GM12878 (cell line): Measurements from ENCODE around the gene C1R. TPM values are rescaled to one million over a fixed set of nuclear protein-coding genes. Genes with fewer than 3 reads are reported as not detected.
A peak's percentile ranks its signal among the peaks of the same experiment; 100 is the strongest.

Experiments used
- ATAC-seq: fragments of 200-7000 bp; cut with Tn5 transposase; 3 replicates; pipeline ENCODE4 v1.9.1; 2020; ENCODE audit warnings: mild to moderate bottlenecking, moderate library complexity
- BruUV-seq: library from RNA; stranded (reverse); fragments of 400-500 nt; replicated peaks from 2 replicates; lab custom pipeline; 2021; lab: Mats Ljungman, UMichigan
- CTCF ChIA-PET: fragments of 300-600 bp; sonication (Branson Sonifier 250); formaldehyde crosslinking; extraction: SDS; loops from one replicate; lab custom pipeline; 2021; ENCODE audit warnings: inconsistent platforms; lab: Yijun Ruan, JAX
- POLR2A ChIA-PET: fragments of 350-600 bp; formaldehyde crosslinking; extraction: SDS; loops from one replicate; lab custom pipeline; 2021; ENCODE audit warnings: inconsistent platforms; lab: Charles Lee
- RAD21 ChIA-PET: fragments of 300-600 bp; sonication (Branson Sonifier 250); formaldehyde crosslinking; loops from one replicate; lab custom pipeline; 2023; ENCODE audit warnings: antibody characterized with exemption; ENCODE audit not compliant: unreplicated experiment; lab: Charles Lee
- SMC1A ChIA-PET: fragments of 300-600 bp; sonication (Branson Sonifier 250); formaldehyde crosslinking; loops from one replicate; lab custom pipeline; 2023; ENCODE audit not compliant: unreplicated experiment, uncharacterized antibody; lab: Charles Lee
- DNase-seq: peaks from one replicate; pipeline ENCODE4 v3.0.0-alpha.2; 2011; ENCODE audit warnings: low read depth, low spot score
- FAIRE-seq: peaks from 3 replicates; lab custom pipeline; 2011; peaks lifted over from hg19 to GRCh38; lab: Jason Lieb, UNC
- H2AFZ ChIP-seq: 2 replicates; pipeline ENCODE4 v1.6.0; 2011; ENCODE audit warnings: low read depth, low read length, control low read depth; ENCODE audit not compliant: control insufficient read depth
- H3K27ac ChIP-seq: 2 replicates; pipeline ENCODE4 v1.5.1; 2011; ENCODE audit warnings: control low read depth; ENCODE audit not compliant: control insufficient read depth, insufficient read depth
- H3K27me3 ChIP-seq, 2 experiments: replicated peaks in 1 of 2; 2 replicates each; pipeline versions ENCODE4 v1.6.0 to v1.6.1; 2011; ENCODE audit warnings: low read length in 1 of 2; ENCODE audit not compliant: control insufficient read depth in 2 of 2, insufficient read depth in 2 of 2
- H3K36me3 ChIP-seq, 2 experiments: 2 replicates each; pipeline ENCODE4 v1.5.1; 2011; ENCODE audit warnings: low read length in 1 of 2; ENCODE audit not compliant: control insufficient read depth in 2 of 2, insufficient read depth in 2 of 2
- H3K4me1 ChIP-seq: 2 replicates; pipeline ENCODE4 v1.6.1; 2011; ENCODE audit warnings: mild to moderate bottlenecking, low read length, moderate library complexity, mixed read lengths; ENCODE audit not compliant: control insufficient read depth, insufficient read depth
- H3K4me2 ChIP-seq: 2 replicates; pipeline ENCODE4 v1.6.0; 2011; ENCODE audit warnings: control low read depth; ENCODE audit not compliant: control insufficient read depth, insufficient read depth
- H3K4me3 ChIP-seq: fragments of 200-600 bp; sonication (generic); 2 replicates; pipeline ENCODE4 v1.5.1; 2016
- H3K79me2 ChIP-seq: 2 replicates; pipeline ENCODE4 v1.6.0; 2011; ENCODE audit warnings: low read length; ENCODE audit not compliant: control insufficient read depth, insufficient read depth
- H3K9ac ChIP-seq: 2 replicates; pipeline ENCODE4 v1.8.0; 2011; ENCODE audit warnings: low read length, control low read depth, mixed read lengths; ENCODE audit not compliant: control insufficient read depth, insufficient read depth
- H3K9me3 ChIP-seq: replicated peaks from 3 replicates; pipeline ENCODE4 v1.5.1; 2011; ENCODE audit warnings: mild to moderate bottlenecking, low read length; ENCODE audit not compliant: control insufficient read depth, insufficient read depth
- H4K20me1 ChIP-seq: 2 replicates; pipeline ENCODE4 v1.6.0; 2011; ENCODE audit not compliant: control insufficient read depth, insufficient read depth
- EED ChIP-seq: sonication (generic); IDR thresholded peaks from 2 replicates; pipeline ENCODE4 v1.6.1; 2016; ENCODE audit warnings: antibody characterized with exemption, low read depth
- EGR1 ChIP-seq, 2 experiments: IDR thresholded peaks; 1 replicate in 1 of 2; 2 replicates in 1 of 2; pipeline ENCODE4 v1.6.1; 2011 to 2012; ENCODE audit warnings: low read depth in 2 of 2, low read length in 2 of 2, borderline replicate concordance in 1 of 2, mild to moderate bottlenecking in 1 of 2, moderate library complexity in 1 of 2
- FOXK2 ChIP-seq: fragments of 450-650 bp; IDR thresholded peaks from 2 replicates; pipeline ENCODE4 v1.6.1; 2017; ENCODE audit warnings: mild to moderate bottlenecking, moderate library complexity
- FOXM1 ChIP-seq: IDR thresholded peaks from 2 replicates; pipeline ENCODE4 v1.6.1; 2012; ENCODE audit warnings: low read depth, mild to moderate bottlenecking, inconsistent platforms, low read length, moderate library complexity
- MTA2 ChIP-seq: fragments of 450-650 bp; IDR thresholded peaks from 2 replicates; pipeline ENCODE4 v1.6.1; 2016; ENCODE audit warnings: low read depth, mild to moderate bottlenecking, moderate library complexity
- NFIC ChIP-seq: IDR thresholded peaks from 2 replicates; pipeline ENCODE4 v1.6.1; 2012; ENCODE audit warnings: low read depth, mild to moderate bottlenecking, inconsistent platforms, low read length, moderate library complexity
- POU2F2 ChIP-seq: IDR thresholded peaks from 3 replicates; pipeline ENCODE4 v1.6.1; 2011; ENCODE audit warnings: low read depth, mild to moderate bottlenecking, low read length, borderline replicate concordance
- SMAD5 ChIP-seq: IDR thresholded peaks from 2 replicates; pipeline ENCODE4 v1.6.1; 2016; ENCODE audit warnings: antibody characterized with exemption, low read depth
- ZBED1 ChIP-seq: IDR thresholded peaks from 2 replicates; pipeline ENCODE4 v1.6.1; 2016; ENCODE audit warnings: borderline replicate concordance
- WGBS: methylation state at CpG from one replicate; pipeline ENCODE4 v1.1.6; 2016; ENCODE audit warnings: low lambda C conversion rate; ENCODE audit not compliant: insufficient replicate concordance, insufficient coverage; ENCODE audit errors: missing lambda C conversion rate; 5-methylcytosine and 5-hydroxymethylcytosine counted together
- in situ Hi-C: fragments of 300-500 bp; cut with MboI; formaldehyde crosslinking; loops from 9 replicates; pipeline ENCODE4 v1.14.3; 2018; ENCODE audit warnings: mixed read lengths
- intact Hi-C: fragments of 100-400 bp; cut with micrococcal nuclease; formaldehyde crosslinking; loops from one replicate; pipeline ENCODE4 v1.14.2; 2022; ENCODE audit not compliant: unreplicated experiment
- polyA plus RNA-seq, 11 experiments: library from polyadenylated mRNA; depleted of rRNA in 4 of 11; unstranded in 6 of 11; stranded (reverse) in 5 of 11; fragments of >200 nt; fragmentation: Nextera tagmentation in 4 of 11; fragmentation: Illumina TruSeq in 1 of 11; extraction: Ambion mirVana in 4 of 11; extraction: Trizol in 1 of 11; gene quantifications; 1 replicate in 1 of 11; 2 replicates in 10 of 11; pipeline versions ENCODE4 v1.2.1 to v1.2.3, GENCODE V29; 2011 to 2016; ENCODE audit warnings: inconsistent platforms in 2 of 11, missing spikeins in 2 of 11, low read depth in 1 of 11
- total RNA-seq, 4 experiments: library from RNA; depleted of rRNA in 3 of 4; stranded (reverse); fragments of >200 nt in 3 of 4; fragmentation: Illumina TruSeq in 1 of 4; extraction: Trizol in 1 of 4; gene quantifications; 2 replicates each; pipeline versions ENCODE4 v1.2.1 to v1.2.3, GENCODE V29; 2013 to 2021
- TF ChIP-seq, protein P1 (sequence below): fragments of 150-350 bp; IDR thresholded peaks from 2 replicates; pipeline ENCODE4 v1.6.1; 2014; ENCODE audit warnings: mild to moderate bottlenecking, low read depth, low read length
- TF ChIP-seq, protein P2 (sequence below): IDR thresholded peaks from 2 replicates; pipeline ENCODE4 v1.6.1; 2011; ENCODE audit warnings: low read depth, low read length, improper control_type of control experiment, borderline replicate concordance
- TF ChIP-seq, protein P3 (sequence below): fragments of 450-650 bp; IDR thresholded peaks from 2 replicates; pipeline ENCODE4 v1.6.1; 2017; ENCODE audit warnings: low read depth, mild to moderate bottlenecking, moderate library complexity
- TF ChIP-seq, protein P4 (sequence below), 3 experiments: IDR thresholded peaks in 2 of 3; conservative IDR thresholded peaks in 1 of 3; 2 replicates each; pipeline ENCODE4 v1.5.1; 2011; ENCODE audit warnings: low read depth in 3 of 3, low read length in 3 of 3, mild to moderate bottlenecking in 3 of 3, control low read depth in 2 of 3, moderate library complexity in 2 of 3, inconsistent platforms in 1 of 3, mixed read lengths in 1 of 3; ENCODE audit not compliant: control insufficient read depth in 2 of 3, insufficient read depth in 1 of 3; ENCODE audit errors: extremely low read depth in 1 of 3
- TF ChIP-seq, protein P5 (sequence below): fragments of 450-650 bp; formaldehyde crosslinking; IDR thresholded peaks from 2 replicates; pipeline ENCODE4 v1.4.0; 2022; ENCODE audit warnings: mild to moderate bottlenecking, moderate library complexity

Gene C1R
- total and polyA plus RNA-seq, 10 of the 15 experiments (the other 5 are each of a cell fraction or from before 2014, with no cell fraction given): 0.31 to 1.9 (median 0.96) TPM; not detected in 1

DNA sequence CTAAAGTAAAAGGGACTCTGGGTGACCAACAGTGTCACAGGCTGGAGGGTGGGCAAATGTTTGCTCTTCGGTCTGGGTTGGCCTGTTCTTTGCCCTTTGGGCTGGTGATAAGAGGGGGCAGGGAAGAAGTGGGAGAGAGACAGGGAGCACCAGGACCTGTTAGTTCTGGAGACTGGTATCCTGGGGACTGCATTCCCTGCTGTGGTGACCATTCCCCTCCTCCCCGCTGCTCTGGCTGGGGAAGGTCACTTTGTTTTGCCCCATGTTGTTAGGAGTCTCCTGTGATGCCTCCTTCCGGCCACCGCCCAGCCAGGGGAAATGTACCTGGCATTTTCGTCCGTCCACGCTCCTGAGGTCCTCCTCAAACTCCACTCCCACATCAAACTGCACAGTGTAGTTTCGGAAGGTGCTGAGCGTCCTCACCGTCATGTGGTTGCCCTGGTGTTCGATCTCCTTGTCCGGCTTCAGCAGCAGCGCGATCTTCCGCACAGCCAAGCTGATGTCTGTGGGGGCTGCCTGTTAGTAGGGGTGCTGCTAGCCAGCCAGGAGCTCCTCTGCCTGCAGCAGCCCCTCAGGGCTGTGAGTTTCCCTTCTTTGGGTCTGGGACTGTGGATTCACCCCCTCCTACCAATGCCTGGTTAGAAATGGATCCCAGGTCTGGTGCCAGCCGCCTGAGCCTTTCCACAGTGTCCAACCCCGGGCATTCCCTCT is 35.8 kb upstream of the C1R start:
- no peaks in the 10 kb centered on the region for H3K9me3 ChIP-seq
- ChIA-PET POLR2A (no interaction called here), SMC1A (no interaction called here), CTCF (no interaction called here), RAD21 (no interaction called here)
- 93% methylated on average over 17 of the region's 17 CpGs for WGBS
- H2AFZ ChIP-seq: no peak overlapping the region
- in situ Hi-C loops: no loop called here
- no peak overlapping the region for H3K4me2 ChIP-seq
- no peaks in the 10 kb centered on the region for H4K20me1 ChIP-seq
- no peaks in the 10 kb centered on the region for H3K27me3 ChIP-seq
- ATAC-seq (no peak), FAIRE-seq (no peak), DNase-seq (no peak)
- H3K36me3 ChIP-seq: no peaks in the 10 kb centered on the region; a peak in 2 of 4 replicates
- BruUV-seq: TSS peak; percentile 51
- no peak overlapping the region for H3K4me3 ChIP-seq
- H3K79me2 ChIP-seq: no peaks in the 10 kb centered on the region
- no peak overlapping the region for H3K9ac ChIP-seq
- H3K27ac ChIP-seq: no peak overlapping the region
- intact Hi-C loops: no loop called here
- peaks cover 13% of the 10 kb centered on the region for H3K4me1 ChIP-seq
- TF ChIP-seq POU2F2 (no peak), FOXK2 (no peak), EGR1 (IDR thresholded peaks at IDR 0.05; ENCODE audit: borderline replicate concordance in 1 of 2, low read depth in 2 of 2, low read length in 2 of 2) (no peak), EED (no peak), SMAD5 (no peak), MTA2 (no peak), FOXM1 (no peak), ZBED1 (no peak), NFIC (no peak)
- TF ChIP-seq, protein P1, sequence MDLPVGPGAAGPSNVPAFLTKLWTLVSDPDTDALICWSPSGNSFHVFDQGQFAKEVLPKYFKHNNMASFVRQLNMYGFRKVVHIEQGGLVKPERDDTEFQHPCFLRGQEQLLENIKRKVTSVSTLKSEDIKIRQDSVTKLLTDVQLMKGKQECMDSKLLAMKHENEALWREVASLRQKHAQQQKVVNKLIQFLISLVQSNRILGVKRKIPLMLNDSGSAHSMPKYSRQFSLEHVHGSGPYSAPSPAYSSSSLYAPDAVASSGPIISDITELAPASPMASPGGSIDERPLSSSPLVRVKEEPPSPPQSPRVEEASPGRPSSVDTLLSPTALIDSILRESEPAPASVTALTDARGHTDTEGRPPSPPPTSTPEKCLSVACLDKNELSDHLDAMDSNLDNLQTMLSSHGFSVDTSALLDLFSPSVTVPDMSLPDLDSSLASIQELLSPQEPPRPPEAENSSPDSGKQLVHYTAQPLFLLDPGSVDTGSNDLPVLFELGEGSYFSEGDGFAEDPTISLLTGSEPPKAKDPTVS: no peak
- TF ChIP-seq, protein P2, sequence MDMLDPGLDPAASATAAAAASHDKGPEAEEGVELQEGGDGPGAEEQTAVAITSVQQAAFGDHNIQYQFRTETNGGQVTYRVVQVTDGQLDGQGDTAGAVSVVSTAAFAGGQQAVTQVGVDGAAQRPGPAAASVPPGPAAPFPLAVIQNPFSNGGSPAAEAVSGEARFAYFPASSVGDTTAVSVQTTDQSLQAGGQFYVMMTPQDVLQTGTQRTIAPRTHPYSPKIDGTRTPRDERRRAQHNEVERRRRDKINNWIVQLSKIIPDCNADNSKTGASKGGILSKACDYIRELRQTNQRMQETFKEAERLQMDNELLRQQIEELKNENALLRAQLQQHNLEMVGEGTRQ: no peak
- TF ChIP-seq, protein P3, sequence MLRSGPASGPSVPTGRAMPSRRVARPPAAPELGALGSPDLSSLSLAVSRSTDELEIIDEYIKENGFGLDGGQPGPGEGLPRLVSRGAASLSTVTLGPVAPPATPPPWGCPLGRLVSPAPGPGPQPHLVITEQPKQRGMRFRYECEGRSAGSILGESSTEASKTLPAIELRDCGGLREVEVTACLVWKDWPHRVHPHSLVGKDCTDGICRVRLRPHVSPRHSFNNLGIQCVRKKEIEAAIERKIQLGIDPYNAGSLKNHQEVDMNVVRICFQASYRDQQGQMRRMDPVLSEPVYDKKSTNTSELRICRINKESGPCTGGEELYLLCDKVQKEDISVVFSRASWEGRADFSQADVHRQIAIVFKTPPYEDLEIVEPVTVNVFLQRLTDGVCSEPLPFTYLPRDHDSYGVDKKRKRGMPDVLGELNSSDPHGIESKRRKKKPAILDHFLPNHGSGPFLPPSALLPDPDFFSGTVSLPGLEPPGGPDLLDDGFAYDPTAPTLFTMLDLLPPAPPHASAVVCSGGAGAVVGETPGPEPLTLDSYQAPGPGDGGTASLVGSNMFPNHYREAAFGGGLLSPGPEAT: no peak
- TF ChIP-seq, protein P4, sequence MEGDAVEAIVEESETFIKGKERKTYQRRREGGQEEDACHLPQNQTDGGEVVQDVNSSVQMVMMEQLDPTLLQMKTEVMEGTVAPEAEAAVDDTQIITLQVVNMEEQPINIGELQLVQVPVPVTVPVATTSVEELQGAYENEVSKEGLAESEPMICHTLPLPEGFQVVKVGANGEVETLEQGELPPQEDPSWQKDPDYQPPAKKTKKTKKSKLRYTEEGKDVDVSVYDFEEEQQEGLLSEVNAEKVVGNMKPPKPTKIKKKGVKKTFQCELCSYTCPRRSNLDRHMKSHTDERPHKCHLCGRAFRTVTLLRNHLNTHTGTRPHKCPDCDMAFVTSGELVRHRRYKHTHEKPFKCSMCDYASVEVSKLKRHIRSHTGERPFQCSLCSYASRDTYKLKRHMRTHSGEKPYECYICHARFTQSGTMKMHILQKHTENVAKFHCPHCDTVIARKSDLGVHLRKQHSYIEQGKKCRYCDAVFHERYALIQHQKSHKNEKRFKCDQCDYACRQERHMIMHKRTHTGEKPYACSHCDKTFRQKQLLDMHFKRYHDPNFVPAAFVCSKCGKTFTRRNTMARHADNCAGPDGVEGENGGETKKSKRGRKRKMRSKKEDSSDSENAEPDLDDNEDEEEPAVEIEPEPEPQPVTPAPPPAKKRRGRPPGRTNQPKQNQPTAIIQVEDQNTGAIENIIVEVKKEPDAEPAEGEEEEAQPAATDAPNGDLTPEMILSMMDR (IDR thresholded peaks at IDR 0.05 in 2 of 3, conservative IDR thresholded peaks at IDR 0.05 in 1 of 3; ENCODE audit: control insufficient read depth in 2 of 3, extremely low read depth in 1 of 3, insufficient read depth in 1 of 3, low read depth in 3 of 3, low read length in 3 of 3): no peak
- TF ChIP-seq, protein P5, sequence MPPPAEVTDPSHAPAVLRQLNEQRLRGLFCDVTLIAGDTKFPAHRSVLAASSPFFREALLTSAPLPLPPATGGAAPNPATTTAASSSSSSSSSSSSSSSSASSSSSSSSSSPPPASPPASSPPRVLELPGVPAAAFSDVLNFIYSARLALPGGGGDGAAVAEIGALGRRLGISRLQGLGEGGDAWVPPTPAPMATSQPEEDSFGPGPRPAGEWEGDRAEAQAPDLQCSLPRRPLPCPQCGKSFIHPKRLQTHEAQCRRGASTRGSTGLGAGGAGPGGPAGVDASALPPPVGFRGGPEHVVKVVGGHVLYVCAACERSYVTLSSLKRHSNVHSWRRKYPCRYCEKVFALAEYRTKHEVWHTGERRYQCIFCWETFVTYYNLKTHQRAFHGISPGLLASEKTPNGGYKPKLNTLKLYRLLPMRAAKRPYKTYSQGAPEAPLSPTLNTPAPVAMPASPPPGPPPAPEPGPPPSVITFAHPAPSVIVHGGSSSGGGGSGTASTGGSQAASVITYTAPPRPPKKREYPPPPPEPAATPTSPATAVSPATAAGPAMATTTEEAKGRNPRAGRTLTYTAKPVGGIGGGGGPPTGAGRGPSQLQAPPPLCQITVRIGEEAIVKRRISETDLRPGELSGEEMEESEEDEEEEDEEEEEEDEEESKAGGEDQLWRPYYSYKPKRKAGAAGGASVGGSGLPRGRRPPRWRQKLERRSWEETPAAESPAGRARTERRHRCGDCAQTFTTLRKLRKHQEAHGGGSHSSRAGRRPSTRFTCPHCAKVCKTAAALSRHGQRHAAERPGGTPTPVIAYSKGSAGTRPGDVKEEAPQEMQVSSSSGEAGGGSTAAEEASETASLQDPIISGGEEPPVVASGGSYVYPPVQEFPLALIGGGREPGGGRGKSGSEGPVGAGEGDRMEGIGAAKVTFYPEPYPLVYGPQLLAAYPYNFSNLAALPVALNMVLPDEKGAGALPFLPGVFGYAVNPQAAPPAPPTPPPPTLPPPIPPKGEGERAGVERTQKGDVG (CRISPR knock-in tag): no peak
